GM20431 (cell line): ENCODE data around the gene SF3B1.
"Not testable (repeated sequence)": the region's sequence is repeated elsewhere in the genome, so short reads cannot be mapped to it uniquely, and the experiment has no call there.

ENCODE experiments used
- in situ Hi-C: fragments of 300-500 bp; cut with MseI, MboI; formaldehyde crosslinking; loops from one replicate; pipeline ENCODE4 v1.15.0; 2020; ENCODE audit warnings: low sequenced_read_pairs; ENCODE audit not compliant: unreplicated experiment

SF3B1 gene

DNA sequence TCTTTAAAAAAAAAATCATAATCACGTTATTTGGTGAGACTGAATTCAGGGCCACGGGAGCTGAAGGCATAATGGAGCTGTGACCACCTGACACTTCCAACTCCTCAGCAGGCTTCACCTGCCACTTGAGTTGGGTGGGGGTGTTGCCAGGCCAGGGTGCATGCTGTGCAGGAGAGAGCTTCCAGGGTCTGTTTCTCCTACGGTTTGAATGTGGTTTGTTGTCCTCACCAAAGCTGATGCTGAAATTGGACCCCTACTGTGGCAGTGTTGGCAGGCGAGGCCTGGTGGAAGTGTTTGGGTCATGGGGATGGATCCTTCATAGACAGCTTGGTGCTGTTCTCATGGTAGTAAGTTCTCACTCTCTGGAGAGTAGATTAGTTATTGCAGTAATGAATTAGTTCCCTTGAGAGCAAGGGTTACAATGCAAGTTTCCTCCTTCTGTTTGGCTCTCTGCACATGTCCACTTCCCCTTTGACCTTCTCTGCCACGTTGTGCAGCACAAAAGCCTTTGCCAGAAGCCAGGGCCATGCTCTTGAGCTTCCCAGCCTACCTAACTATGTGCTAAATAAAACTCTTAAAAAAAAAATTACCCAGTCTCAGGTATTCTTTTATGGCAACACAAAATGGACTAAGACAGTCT lies 86.0 kb downstream of the SF3B1 start:
- in situ Hi-C loops: no loop called here

DNA sequence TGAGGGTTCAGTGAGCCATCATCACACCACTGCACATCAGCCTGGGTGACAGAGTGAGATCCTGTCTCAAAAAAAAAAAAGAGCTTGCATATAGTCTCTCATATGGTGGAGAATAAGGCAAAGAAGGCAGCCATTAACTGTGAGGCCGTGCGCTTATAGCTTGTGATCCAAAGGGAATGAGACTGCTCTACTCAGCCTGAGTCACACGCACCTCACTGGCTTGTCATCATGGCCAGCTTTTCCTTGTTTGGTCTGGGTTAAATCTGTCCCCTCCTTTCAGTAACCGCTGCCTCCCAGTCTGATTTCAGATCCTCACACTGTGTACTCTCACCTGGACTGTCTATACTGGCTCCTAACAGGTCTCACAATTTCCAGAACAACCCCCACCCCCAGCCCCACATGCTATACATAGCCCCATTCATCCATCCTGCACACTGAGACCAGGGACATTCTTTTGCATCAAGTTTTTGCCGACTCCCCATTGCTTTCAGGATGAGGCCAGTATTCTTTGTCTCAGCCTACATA lies 88.9 kb downstream of the SF3B1 start:
- in situ Hi-C loops: no loop called here

DNA sequence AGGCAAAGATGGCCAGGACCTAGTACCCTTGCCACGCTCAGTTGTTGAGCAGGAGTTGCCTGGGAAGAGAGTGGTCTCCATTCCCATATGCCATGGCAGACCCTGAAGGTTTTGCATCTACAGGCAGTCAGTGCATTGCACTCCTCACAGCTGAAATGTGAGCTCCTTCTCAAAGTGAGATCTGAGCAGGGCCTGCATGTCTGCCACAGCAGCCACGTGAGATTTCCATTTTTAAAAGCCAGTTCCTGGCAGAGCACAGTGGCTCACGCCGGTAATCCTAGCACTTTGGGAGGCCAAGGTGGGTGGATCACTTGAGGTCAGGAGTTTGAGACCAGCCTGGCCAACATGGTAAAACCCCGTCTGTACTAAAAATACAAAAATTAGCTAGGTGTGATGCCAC lies 90.9 kb downstream of the SF3B1 start:
- in situ Hi-C loops: not testable (repeated sequence)

DNA sequence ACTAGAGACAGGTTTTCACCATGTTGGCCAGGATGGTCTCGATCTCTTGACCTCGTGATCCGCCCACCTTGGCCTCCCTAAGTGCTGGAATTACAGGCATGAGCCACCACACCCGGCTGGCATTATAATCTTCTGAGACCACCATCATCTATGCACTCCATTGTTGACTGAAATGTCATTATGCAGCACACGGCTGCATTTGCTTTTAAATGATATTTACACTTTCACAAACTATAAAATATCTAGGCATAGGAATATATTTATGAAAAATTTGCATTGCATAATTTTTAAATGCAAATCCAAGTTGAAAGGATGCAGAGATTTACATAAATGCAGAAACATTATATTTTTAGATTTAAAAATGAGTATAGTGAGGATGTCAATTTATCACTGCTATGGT lies 94.2 kb downstream of the SF3B1 start:
- in situ Hi-C loops: no loop called here
